ENCODE data around the gene ENPP1.

ENPP1 gene

DNA sequence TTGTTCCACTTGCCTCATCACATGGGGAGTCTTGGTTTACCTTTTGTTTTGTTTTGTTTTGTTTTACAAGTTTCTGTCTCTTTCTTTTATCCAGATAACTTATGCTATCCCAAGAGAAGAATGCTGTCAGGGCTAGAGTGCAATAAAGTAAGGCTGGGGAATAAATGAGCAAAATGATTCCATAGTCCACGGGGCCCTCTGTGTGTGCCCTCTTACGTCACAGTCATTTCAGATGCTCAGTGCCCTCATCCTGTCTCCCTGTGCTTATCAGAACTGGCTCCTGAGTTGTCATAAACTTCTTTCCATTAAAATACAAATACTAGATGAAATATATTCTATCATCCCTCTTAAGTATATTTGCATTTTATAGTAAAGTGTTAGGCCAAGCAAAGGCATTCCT, 30.8 kb upstream of the ENPP1 start:
- Histone ChIP-seq H3K9me3 (no peaks in the 10 kb centered on the region), H3K4me1 (peaks cover 0 to 51% (median 12%) of the 10 kb centered on the region in 4 donors), H3K27me3 (no peaks in the 10 kb centered on the region), H3K27ac (no peak overlapping the region), H3K4me3 (no peak overlapping the region), H3K36me3 (no peaks in the 10 kb centered on the region)
- TF ChIP-seq, protein P1, sequence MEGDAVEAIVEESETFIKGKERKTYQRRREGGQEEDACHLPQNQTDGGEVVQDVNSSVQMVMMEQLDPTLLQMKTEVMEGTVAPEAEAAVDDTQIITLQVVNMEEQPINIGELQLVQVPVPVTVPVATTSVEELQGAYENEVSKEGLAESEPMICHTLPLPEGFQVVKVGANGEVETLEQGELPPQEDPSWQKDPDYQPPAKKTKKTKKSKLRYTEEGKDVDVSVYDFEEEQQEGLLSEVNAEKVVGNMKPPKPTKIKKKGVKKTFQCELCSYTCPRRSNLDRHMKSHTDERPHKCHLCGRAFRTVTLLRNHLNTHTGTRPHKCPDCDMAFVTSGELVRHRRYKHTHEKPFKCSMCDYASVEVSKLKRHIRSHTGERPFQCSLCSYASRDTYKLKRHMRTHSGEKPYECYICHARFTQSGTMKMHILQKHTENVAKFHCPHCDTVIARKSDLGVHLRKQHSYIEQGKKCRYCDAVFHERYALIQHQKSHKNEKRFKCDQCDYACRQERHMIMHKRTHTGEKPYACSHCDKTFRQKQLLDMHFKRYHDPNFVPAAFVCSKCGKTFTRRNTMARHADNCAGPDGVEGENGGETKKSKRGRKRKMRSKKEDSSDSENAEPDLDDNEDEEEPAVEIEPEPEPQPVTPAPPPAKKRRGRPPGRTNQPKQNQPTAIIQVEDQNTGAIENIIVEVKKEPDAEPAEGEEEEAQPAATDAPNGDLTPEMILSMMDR (IDR thresholded peaks at IDR 0.05): no peak
- no peak for DNase-seq
- intact Hi-C loops (cut with DNase I; ENCODE audit: low total_unique reads): no loop called here

DNA sequence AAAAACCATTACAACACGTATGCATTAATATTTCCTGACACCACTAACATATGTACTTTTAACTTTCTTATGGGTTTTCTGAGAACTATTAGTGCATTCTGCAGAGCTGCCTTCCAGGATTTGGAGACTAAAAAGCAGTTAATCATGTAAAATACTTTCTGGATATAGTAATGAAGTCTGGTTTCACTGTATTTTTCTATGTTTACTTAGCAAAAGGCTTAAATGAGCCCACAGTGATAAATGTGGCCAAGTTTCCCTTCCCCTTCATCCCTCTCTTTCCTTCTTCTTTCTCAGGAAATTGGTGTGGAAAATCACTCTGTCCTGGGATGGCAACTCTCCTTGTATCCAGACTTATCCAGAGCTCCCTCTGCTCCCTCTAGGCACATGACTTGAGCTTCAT, 29.7 kb upstream of the ENPP1 start:
- peak overlapping the region; percentile 41 to 70 for H3K27ac ChIP-seq
- TF ChIP-seq, protein P1 (IDR thresholded peaks at IDR 0.05): no peak

DNA sequence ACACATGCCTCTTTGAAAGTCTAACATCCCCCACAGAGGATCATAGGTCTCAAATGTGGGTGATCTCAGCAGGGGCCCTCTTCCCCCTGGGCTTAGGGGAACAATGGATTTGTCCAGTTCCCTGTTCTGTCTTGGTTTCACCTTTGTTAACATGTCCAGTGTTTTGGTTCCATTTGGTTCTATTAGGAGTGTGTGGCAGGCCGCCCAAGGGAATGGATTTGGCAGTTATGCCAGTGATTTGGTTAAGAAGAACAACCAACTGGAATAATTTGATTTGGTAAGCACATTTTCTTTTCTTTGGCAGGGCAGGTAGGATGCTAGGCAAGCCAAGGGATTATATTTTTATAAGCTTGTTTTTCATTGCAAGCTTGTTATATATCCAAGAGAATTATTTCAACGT, 28.5 kb upstream of the ENPP1 start:
- H3K4me1 ChIP-seq: peaks cover 0 to 30% (median 5%) of the 10 kb centered on the region in 4 donors
- no peaks in the 10 kb centered on the region for H3K27me3 ChIP-seq
- H3K4me3 ChIP-seq: no peak overlapping the region
- no peaks in the 10 kb centered on the region for H3K36me3 ChIP-seq
- intact Hi-C loops (cut with DNase I; ENCODE audit: low total_unique reads): no loop called here
- TF ChIP-seq, protein P1 (IDR thresholded peaks at IDR 0.05): no peak
- no peaks in the 10 kb centered on the region for H3K9me3 ChIP-seq
- DNase-seq: no peak
- peak overlapping the region; percentile 41 to 70 for H3K27ac ChIP-seq

More for the DNA sequence above, 29.7 kb upstream of the ENPP1 start:
- Histone ChIP-seq H3K27me3 (no peaks in the 10 kb centered on the region), H3K36me3 (no peaks in the 10 kb centered on the region), H3K4me1 (peaks cover 0 to 42% (median 11%) of the 10 kb centered on the region in 4 donors), H3K4me3 (no peak overlapping the region), H3K9me3 (no peaks in the 10 kb centered on the region)
- intact Hi-C loops (cut with DNase I; ENCODE audit: low total_unique reads): no loop called here
- DNase-seq: no peak

DNA sequence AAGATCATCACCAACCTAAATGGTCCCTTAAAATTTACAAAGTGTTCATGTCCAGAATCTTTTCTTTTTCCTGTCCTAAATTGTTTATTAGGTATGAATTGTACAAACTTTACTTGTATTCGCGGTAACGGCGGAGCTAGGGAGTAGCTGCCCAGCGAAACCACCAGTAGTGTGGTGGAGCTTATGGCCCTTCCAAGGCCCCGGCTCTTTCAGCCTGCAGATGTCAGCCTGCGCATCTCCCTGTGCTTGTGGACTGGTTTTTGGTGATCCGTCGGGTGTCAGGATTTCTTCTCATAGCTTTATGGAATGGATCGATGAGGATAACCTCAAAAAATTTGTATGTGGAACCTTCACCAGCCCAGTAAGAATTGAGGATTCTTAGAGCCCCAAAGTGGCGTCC, 27.2 kb upstream of the ENPP1 start:
- no peak for DNase-seq
- TF ChIP-seq, protein P1 (IDR thresholded peaks at IDR 0.05): no peak
- Histone ChIP-seq H3K36me3 (no peaks in the 10 kb centered on the region), H3K27ac (no peak overlapping the region), H3K9me3 (no peaks in the 10 kb centered on the region), H3K4me3 (no peak overlapping the region), H3K4me1 (peaks cover 0 to 22% (median 4%) of the 10 kb centered on the region in 4 donors), H3K27me3 (no peaks in the 10 kb centered on the region)
- intact Hi-C loops (cut with DNase I; ENCODE audit: low total_unique reads): no loop called here

DNA sequence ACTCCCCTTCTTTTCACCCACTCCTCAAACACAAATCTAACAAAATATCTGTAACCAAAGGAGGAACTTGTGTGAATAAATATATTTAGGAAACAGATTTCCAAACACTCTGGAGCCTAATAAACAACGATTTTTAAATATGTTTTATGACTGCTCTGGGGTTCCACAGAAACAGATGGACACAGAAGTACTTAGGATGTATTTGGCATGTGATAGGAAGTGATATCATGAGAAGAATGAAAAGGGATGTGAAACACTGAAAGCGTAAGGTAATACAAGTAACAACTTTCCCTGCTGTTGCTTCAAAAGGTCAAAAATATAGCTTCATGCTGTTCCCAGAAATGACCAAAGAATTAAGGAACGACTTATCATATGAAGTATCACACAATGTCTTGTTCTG, 26.1 kb upstream of the ENPP1 start:
- Histone ChIP-seq H3K9me3 (no peaks in the 10 kb centered on the region), H3K27ac (no peak overlapping the region), H3K27me3 (no peaks in the 10 kb centered on the region), H3K36me3 (no peaks in the 10 kb centered on the region), H3K4me1 (peaks cover 0 to 22% (median 4%) of the 10 kb centered on the region in 4 donors), H3K4me3 (no peak overlapping the region)
- TF ChIP-seq, protein P1 (IDR thresholded peaks at IDR 0.05): no peak
- intact Hi-C loops (cut with DNase I; ENCODE audit: low total_unique reads): no loop called here
- DNase-seq: no peak

DNA sequence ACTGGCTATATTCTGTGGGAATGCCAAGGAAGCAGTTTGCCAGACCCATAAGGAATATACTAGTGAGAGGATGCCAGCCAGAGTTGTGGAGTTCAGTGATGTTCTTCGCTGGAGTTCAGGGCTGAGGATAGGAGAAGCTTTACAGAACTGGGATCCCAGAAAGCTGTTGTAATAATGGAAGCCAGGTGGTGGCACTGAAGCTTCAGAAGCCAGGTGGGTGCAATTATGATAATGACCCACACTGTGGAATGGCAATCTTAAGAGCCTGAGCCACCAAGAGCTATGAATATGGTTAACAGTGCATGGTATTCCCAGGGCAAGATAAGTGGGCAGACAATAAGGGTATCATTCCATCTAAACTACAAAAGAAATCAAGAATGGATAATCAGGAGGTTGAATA, 25.1 kb upstream of the ENPP1 start:
- Histone ChIP-seq H3K9me3 (no peaks in the 10 kb centered on the region), H3K36me3 (no peaks in the 10 kb centered on the region), H3K4me1 (peaks cover 0 to 19% (median 4%) of the 10 kb centered on the region in 4 donors), H3K27ac (no peak overlapping the region), H3K27me3 (no peaks in the 10 kb centered on the region), H3K4me3 (no peak overlapping the region)
- TF ChIP-seq, protein P1 (IDR thresholded peaks at IDR 0.05): no peak
- intact Hi-C loops (cut with DNase I; ENCODE audit: low total_unique reads): no loop called here
- DNase-seq: no peak
